WTC11 (cell line): ENCODE measurements around the gene DPY19L3. TPM values are rescaled to one million over a fixed set of nuclear protein-coding genes. Genes with fewer than 3 reads are reported as not detected.

ENCODE experiments used
- ATAC-seq: fragments of 200-7000 bp; cut with Tn5 transposase; 2 replicates; pipeline ENCODE4 v1.10.0; 2021; ENCODE audit warnings: mild to moderate bottlenecking, moderate library complexity
- CTCF ChIA-PET: fragments of 300-600 bp; sonication (Branson Sonifier 250); formaldehyde crosslinking; loops from one replicate; lab custom pipeline; 2021; ENCODE audit warnings: antibody characterized with exemption; lab: Charles Lee
- POLR2A ChIA-PET: fragments of 350-600 bp; sonication (Branson Sonifier 250); formaldehyde crosslinking; loops from one replicate; lab custom pipeline; 2021; ENCODE audit warnings: antibody characterized with exemption; lab: Charles Lee
- DNase-seq: peaks from one replicate; pipeline ENCODE4 v3.0.0; 2021; ENCODE audit warnings: low spot score
- H3K27ac Mint-ChIP-seq: 2 replicates; pipeline ENCODE4 v1.8.0; 2021; ENCODE audit warnings: mixed read lengths
- H3K27me3 Mint-ChIP-seq: 2 replicates; pipeline ENCODE4 v1.8.0; 2021; ENCODE audit warnings: low read depth, mild to moderate bottlenecking, moderate library complexity, mixed read lengths
- H3K36me3 Mint-ChIP-seq: 2 replicates; pipeline ENCODE4 v1.8.0; 2021; ENCODE audit warnings: mixed read lengths
- H3K4me1 Mint-ChIP-seq: 2 replicates; pipeline ENCODE4 v1.8.0; 2022; ENCODE audit warnings: mixed read lengths
- H3K4me3 Mint-ChIP-seq: 2 replicates; pipeline ENCODE4 v1.8.0; 2021; ENCODE audit warnings: mild to moderate bottlenecking, moderate library complexity, mixed read lengths
- H3K9me3 Mint-ChIP-seq: 2 replicates; pipeline ENCODE4 v1.8.0; 2021; ENCODE audit warnings: mixed read lengths
- ATF3 ChIP-seq: sonication (generic); formaldehyde crosslinking; conservative IDR thresholded peaks from 2 replicates; pipeline ENCODE4 v1.8.1; 2022; ENCODE audit warnings: mild to moderate bottlenecking, missing genetic modification reagents
- CBFB ChIP-seq: sonication (generic); formaldehyde crosslinking; IDR thresholded peaks from 2 replicates; pipeline ENCODE4 v1.8.1; 2022; ENCODE audit warnings: mild to moderate bottlenecking, low read depth, missing genetic modification reagents
- CTCF ChIP-seq: fragments of 200-600 bp; IDR thresholded peaks from 2 replicates; pipeline ENCODE4 v1.8.0; 2022; ENCODE audit warnings: antibody characterized with exemption
- E2F1 ChIP-seq: sonication (generic); formaldehyde crosslinking; IDR thresholded peaks from 2 replicates; pipeline ENCODE4 v1.8.0; 2022; ENCODE audit warnings: mild to moderate bottlenecking, missing genetic modification reagents
- ELF4 ChIP-seq: sonication (generic); formaldehyde crosslinking; IDR thresholded peaks from 2 replicates; pipeline ENCODE4 v1.8.1; 2022; ENCODE audit warnings: low read depth, mild to moderate bottlenecking, moderate library complexity, missing genetic modification reagents
- FOXP1 ChIP-seq: sonication (generic); formaldehyde crosslinking; IDR thresholded peaks from 2 replicates; pipeline ENCODE4 v1.8.0; 2022; ENCODE audit warnings: missing genetic modification reagents, mild to moderate bottlenecking, moderate library complexity, borderline replicate concordance
- GTF2I ChIP-seq: fragments of 250-450 bp; sonication (Bioruptor Pico); conservative IDR thresholded peaks from 2 replicates; pipeline ENCODE4 v1.4.0; 2021; ENCODE audit warnings: mild to moderate bottlenecking
- MXD4 ChIP-seq: fragments of 250-450 bp; sonication (Bioruptor Pico); IDR thresholded peaks from 2 replicates; pipeline ENCODE4 v1.8.0; 2021; ENCODE audit warnings: mild to moderate bottlenecking, moderate library complexity, borderline replicate concordance
- PRDM15 ChIP-seq: sonication (generic); formaldehyde crosslinking; IDR thresholded peaks from 2 replicates; pipeline ENCODE4 v1.8.0; 2022; ENCODE audit warnings: missing genetic modification reagents
- RORB ChIP-seq: fragments of 250-450 bp; sonication (Bioruptor Pico); IDR thresholded peaks from 2 replicates; pipeline ENCODE4 v1.9.0; 2021; ENCODE audit warnings: mild to moderate bottlenecking
- TP53 ChIP-seq: sonication (generic); formaldehyde crosslinking; IDR thresholded peaks from 2 replicates; pipeline ENCODE4 v1.8.1; 2023; ENCODE audit warnings: mild to moderate bottlenecking, missing genetic modification reagents
- USF2 ChIP-seq: sonication (generic); formaldehyde crosslinking; IDR thresholded peaks from 2 replicates; pipeline ENCODE4 v1.8.1; 2023; ENCODE audit warnings: mild to moderate bottlenecking, missing genetic modification reagents, moderate library complexity
- ZBTB43 ChIP-seq: sonication (generic); formaldehyde crosslinking; IDR thresholded peaks from 2 replicates; pipeline ENCODE4 v1.8.1; 2023; ENCODE audit warnings: mild to moderate bottlenecking, missing genetic modification reagents
- ZNF317 ChIP-seq: sonication (generic); formaldehyde crosslinking; IDR thresholded peaks from 2 replicates; pipeline ENCODE4 v1.8.1; 2023; ENCODE audit warnings: low read depth, mild to moderate bottlenecking, moderate library complexity, missing genetic modification reagents, borderline replicate concordance
- ZNF423 ChIP-seq: fragments of 250-450 bp; sonication (Bioruptor Pico); IDR thresholded peaks from 2 replicates; pipeline ENCODE4 v2.1.2; 2022; ENCODE audit warnings: mild to moderate bottlenecking, moderate library complexity
- ZNF425 ChIP-seq: fragments of 250-450 bp; sonication (Bioruptor Pico); conservative IDR thresholded peaks from 2 replicates; pipeline ENCODE4 v1.9.0; 2021; ENCODE audit warnings: mild to moderate bottlenecking
- total RNA-seq: library from RNA; stranded (reverse); gene quantifications from 3 replicates; pipeline ENCODE4 v1.2.3, GENCODE V29; 2021

DPY19L3 gene
- total RNA-seq, 1 experiment from 2014 or later, result 73.2 TPM

- CTCF ChIA-PET, result no interaction called here
- POLR2A ChIA-PET, result interaction anchor here (0.5 kb wide), 1 partner anchor 21 kb away, joined by 11 read pairs; no protein-coding TSS in a partner anchor
- peaks cover 48% of the 10 kb centered on the region for H3K36me3 Mint-ChIP-seq
Observed at GRCh38 chr19:32416749-32417456, 11.3 kb downstream of the DPY19L3 start.

GRCh38 chr19:32418155-32418554 is 12.6 kb downstream of the DPY19L3 start:
- ChIA-PET CTCF (no interaction called here), POLR2A (no interaction called here)
- H3K27me3 Mint-ChIP-seq, result no peaks in the 10 kb centered on the region
- no peak overlapping the region for H3K4me3 Mint-ChIP-seq
- H3K4me1 Mint-ChIP-seq, result peaks cover 5% of the 10 kb centered on the region
- H3K36me3 Mint-ChIP-seq, result peaks cover 44% of the 10 kb centered on the region
- ATAC-seq (no peak), DNase-seq (no peak)
- no peak overlapping the region for H3K27ac Mint-ChIP-seq
- H3K9me3 Mint-ChIP-seq, result no peaks in the 10 kb centered on the region
- TF ChIP-seq MXD4 (CRISPR knock-in tag) (no peak), ELF4 (no peak), TP53 (CRISPR knock-in tag) (no peak), CTCF (no peak), ZNF425 (CRISPR knock-in tag) (no peak), E2F1 (CRISPR knock-in tag) (no peak), ZBTB43 (no peak), ZNF423 (CRISPR knock-in tag) (no peak), FOXP1 (CRISPR knock-in tag) (no peak), CBFB (CRISPR knock-in tag) (no peak), PRDM15 (CRISPR knock-in tag) (no peak), ZNF317 (CRISPR knock-in tag) (no peak), USF2 (CRISPR knock-in tag) (no peak), RORB (CRISPR knock-in tag) (no peak), ATF3 (CRISPR knock-in tag) (no peak), GTF2I (CRISPR knock-in tag) (no peak)

More at GRCh38 chr19:32416749-32417456, 11.3 kb downstream of the DPY19L3 start:
- TF ChIP-seq CTCF (no peak), ELF4 (no peak)
- H3K9me3 Mint-ChIP-seq, result no peaks in the 10 kb centered on the region
- no peak for ATAC-seq
- H3K4me3 Mint-ChIP-seq, result no peak overlapping the region
- no peaks in the 10 kb centered on the region for H3K27me3 Mint-ChIP-seq
- H3K4me1 Mint-ChIP-seq, result peaks cover 5% of the 10 kb centered on the region
- DNase-seq, result no peak
- H3K27ac Mint-ChIP-seq, result no peak overlapping the region
